HCT116 (cell line): Measurements from ENCODE around the gene HMCN2.
"Not testable (repeated sequence)": the region's sequence is repeated elsewhere in the genome, so short reads cannot be mapped to it uniquely, and the experiment has no call there.

ENCODE experiments used
- CBX3 ChIP-seq: IDR thresholded peaks from 2 replicates; pipeline ENCODE4 v1.6.1; 2012; ENCODE audit warnings: low read depth
- POLR2A ChIP-seq: IDR thresholded peaks from 2 replicates; pipeline ENCODE4 v1.7.0; 2011; ENCODE audit warnings: borderline replicate concordance; ENCODE audit not compliant: insufficient read depth, insufficient read length; ENCODE audit errors: extremely low read depth

GRCh38 chr9:130434656-130435055 is 169.1 kb downstream of the HMCN2 start:
- not testable (repeated sequence) for TF ChIP-seq CBX3, POLR2A
